ENCODE results near the gene SLC23A2. TPM values are rescaled to one million over a fixed set of nuclear protein-coding genes. Genes with fewer than 3 reads are reported as not detected.

Gene SLC23A2
- total RNA-seq, 8 experiments from 2014 or later, result 7.4 to 35.3 (median 15.4) TPM

- ATAC-seq (replicated peaks in 6 of 8), result no peak
- Histone ChIP-seq H3K4me1 (replicated peaks in 1 of 2) (no peaks in the 10 kb centered on the region), H3K27ac (no peak overlapping the region), H3K4me3 (no peak overlapping the region)
- in situ Hi-C loops (cut with MboI; ENCODE audit: low pct_unique_long_range_greater_than_20kb in 2 of 9, low sequenced_read_pairs in 9 of 9, unreplicated experiment in 9 of 9), result no loop called here
- 81 to 100% (median 96%) methylated on average over 1 to 4 of the region's 6 CpGs; no CpG with 5 or more reads in 2 of the 10 experiments for WGBS, 10 experiments
These were observed 81.2 kb downstream of the SLC23A2 start for GRCh38 chr20:4920131-4920530.

- 82 to 100% (median 92%) methylated on average over 1 to 4 of the region's 9 CpGs; no CpG with 5 or more reads in 3 of the 10 experiments for WGBS, 10 experiments
- no peak overlapping the region for H3K27ac ChIP-seq
- in situ Hi-C loops (cut with MboI; ENCODE audit: low pct_unique_long_range_greater_than_20kb in 2 of 9, low sequenced_read_pairs in 9 of 9, unreplicated experiment in 9 of 9), result no loop called here
- no peak overlapping the region for H3K4me3 ChIP-seq
- H3K4me1 ChIP-seq (replicated peaks in 1 of 2), result no peaks in the 10 kb centered on the region
- no peak for ATAC-seq (replicated peaks in 6 of 8)
These were observed 82.1 kb downstream of the SLC23A2 start for GRCh38 chr20:4919047-4919704.

- 69 to 100% (median 90%) methylated on average over 1 to 6 of the region's 6 CpGs; no CpG with 5 or more reads in 2 of the 10 experiments for WGBS, 10 experiments
- Histone ChIP-seq H3K4me3 (no peak overlapping the region), H3K4me1 (replicated peaks in 1 of 2) (no peaks in the 10 kb centered on the region), H3K27ac (no peak overlapping the region)
- no peak for ATAC-seq (replicated peaks in 6 of 8)
- in situ Hi-C loops (cut with MboI; ENCODE audit: low pct_unique_long_range_greater_than_20kb in 2 of 9, low sequenced_read_pairs in 9 of 9, unreplicated experiment in 9 of 9), result no loop called here
These were observed 82.8 kb downstream of the SLC23A2 start for GRCh38 chr20:4918473-4918872.

GRCh38 chr20:4916971-4917881 lies 84.1 kb downstream of the SLC23A2 start:
- 40 to 86% (median 71%) methylated on average over 2 to 6 of the region's 8 CpGs; no CpG with 5 or more reads in 3 of the 10 experiments for WGBS, 10 experiments
- in situ Hi-C loops (cut with MboI; ENCODE audit: low pct_unique_long_range_greater_than_20kb in 2 of 9, low sequenced_read_pairs in 9 of 9, unreplicated experiment in 9 of 9), result no loop called here
- no peak overlapping the region for H3K27ac ChIP-seq
- ATAC-seq (replicated peaks in 6 of 8), result peak in 6 of 8 experiments; percentile 51 to 98 (median 95)
- H3K4me1 ChIP-seq (replicated peaks in 1 of 2), result no peaks in the 10 kb centered on the region
- no peak overlapping the region for H3K4me3 ChIP-seq

GRCh38 chr20:4913147-4913546 lies 88.2 kb downstream of the SLC23A2 start:
- WGBS, 10 experiments, result 83 to 100% (median 100%) methylated on average over 1 to 6 of the region's 7 CpGs; no CpG with 5 or more reads in 3 of the 10 experiments
- Histone ChIP-seq H3K4me1 (replicated peaks in 1 of 2) (no peaks in the 10 kb centered on the region), H3K27ac (no peak overlapping the region), H3K4me3 (no peak overlapping the region)
- in situ Hi-C loops (cut with MboI; ENCODE audit: low pct_unique_long_range_greater_than_20kb in 2 of 9, low sequenced_read_pairs in 9 of 9, unreplicated experiment in 9 of 9), result no loop called here
- ATAC-seq (replicated peaks in 6 of 8), result no peak

GRCh38 chr20:4912380-4913142 lies 88.7 kb downstream of the SLC23A2 start:
- 80 to 100% (median 88%) methylated on average over 1 to 9 of the region's 15 CpGs; no CpG with 5 or more reads in 4 of the 10 experiments for WGBS, 10 experiments
- in situ Hi-C loops (cut with MboI; ENCODE audit: low pct_unique_long_range_greater_than_20kb in 2 of 9, low sequenced_read_pairs in 9 of 9, unreplicated experiment in 9 of 9), result no loop called here

GRCh38 chr20:4910951-4911350 lies 90.4 kb downstream of the SLC23A2 start:
- ATAC-seq (replicated peaks in 6 of 8), result no peak
- in situ Hi-C loops (cut with MboI; ENCODE audit: low pct_unique_long_range_greater_than_20kb in 2 of 9, low sequenced_read_pairs in 9 of 9, unreplicated experiment in 9 of 9), result no loop called here
- WGBS, 10 experiments, result 86 to 100% (median 94%) methylated on average over 1 to 5 of the region's 5 CpGs; no CpG with 5 or more reads in 2 of the 10 experiments
- H3K4me1 ChIP-seq (replicated peaks in 1 of 2), result no peaks in the 10 kb centered on the region
- no peak overlapping the region for H3K4me3 ChIP-seq
- no peak overlapping the region for H3K27ac ChIP-seq

More at GRCh38 chr20:4912380-4913142, 88.7 kb downstream of the SLC23A2 start:
- H3K4me1 ChIP-seq (replicated peaks in 1 of 2), result no peaks in the 10 kb centered on the region
- no peak for ATAC-seq (replicated peaks in 6 of 8)
- no peak overlapping the region for H3K4me3 ChIP-seq
- no peak overlapping the region for H3K27ac ChIP-seq

- in situ Hi-C loops (cut with MboI; ENCODE audit: low pct_unique_long_range_greater_than_20kb in 2 of 9, low sequenced_read_pairs in 9 of 9, unreplicated experiment in 9 of 9), result no loop called here
- no peak overlapping the region for H3K4me3 ChIP-seq
- H3K27ac ChIP-seq, result no peak overlapping the region
- no peaks in the 10 kb centered on the region for H3K4me1 ChIP-seq (replicated peaks in 1 of 2)
- ATAC-seq (replicated peaks in 6 of 8), result no peak
- WGBS, 10 experiments, result 20 to 100% (median 88%) methylated on average over 1 to 4 of the region's 4 CpGs; no CpG with 5 or more reads in 1 of the 10 experiments
These were observed 95.7 kb downstream of the SLC23A2 start for GRCh38 chr20:4905613-4906012.

- ATAC-seq (replicated peaks in 6 of 8), result no peak
- in situ Hi-C loops (cut with MboI; ENCODE audit: low pct_unique_long_range_greater_than_20kb in 2 of 9, low sequenced_read_pairs in 9 of 9, unreplicated experiment in 9 of 9), result no loop called here
- Histone ChIP-seq H3K4me1 (replicated peaks in 1 of 2) (no peaks in the 10 kb centered on the region), H3K4me3 (no peak overlapping the region), H3K27ac (no peak overlapping the region)
- 80 to 100% (median 99%) methylated on average over 1 to 4 of the region's 4 CpGs; no CpG with 5 or more reads in 2 of the 10 experiments for WGBS, 10 experiments
These were observed 96.1 kb downstream of the SLC23A2 start for GRCh38 chr20:4905195-4905594.

GRCh38 chr20:4904127-4904860 lies 97.0 kb downstream of the SLC23A2 start:
- Histone ChIP-seq H3K27ac (no peak overlapping the region), H3K4me3 (no peak overlapping the region), H3K4me1 (replicated peaks in 1 of 2) (no peaks in the 10 kb centered on the region)
- 71 to 100% (median 100%) methylated on average over 1 to 4 of the region's 4 CpGs; no CpG with 5 or more reads in 2 of the 10 experiments for WGBS, 10 experiments
- ATAC-seq (replicated peaks in 6 of 8), result no peak
- in situ Hi-C loops (cut with MboI; ENCODE audit: low pct_unique_long_range_greater_than_20kb in 2 of 9, low sequenced_read_pairs in 9 of 9, unreplicated experiment in 9 of 9), result no loop called here

GRCh38 chr20:4902788-4903187 lies 98.5 kb downstream of the SLC23A2 start:
- Histone ChIP-seq H3K27ac (no peak overlapping the region), H3K4me3 (no peak overlapping the region), H3K4me1 (replicated peaks in 1 of 2) (no peaks in the 10 kb centered on the region)
- ATAC-seq (replicated peaks in 6 of 8), result no peak
- 67 to 100% (median 98%) methylated on average over 1 to 4 of the region's 4 CpGs for WGBS, 10 experiments
- in situ Hi-C loops (cut with MboI; ENCODE audit: low pct_unique_long_range_greater_than_20kb in 2 of 9, low sequenced_read_pairs in 9 of 9, unreplicated experiment in 9 of 9), result no loop called here

- no peaks in the 10 kb centered on the region for H3K4me1 ChIP-seq (replicated peaks in 1 of 2)
- no peak overlapping the region for H3K27ac ChIP-seq
- 57 to 100% (median 93%) methylated on average over 1 to 7 of the region's 14 CpGs for WGBS, 10 experiments
- in situ Hi-C loops (cut with MboI; ENCODE audit: low pct_unique_long_range_greater_than_20kb in 2 of 9, low sequenced_read_pairs in 9 of 9, unreplicated experiment in 9 of 9), result no loop called here
- no peak for ATAC-seq (replicated peaks in 6 of 8)
- no peak overlapping the region for H3K4me3 ChIP-seq
These were observed 100.1 kb downstream of the SLC23A2 start for GRCh38 chr20:4901031-4901818.
